SIG-M5 treated with dmso at 0.1 percent for 504 hours (cell line): ENCODE data around the gene C16orf96.
A peak's percentile ranks its signal among the peaks of the same experiment; 100 is the strongest.

Experiments used
- DNase-seq: peaks from one replicate; lab custom pipeline; 2025; ENCODE audit not compliant: unreplicated experiment; lab: John Stamatoyannopoulos, UW

Gene C16orf96

GRCh38 chr16:4599037-4599436 lies 42.9 kb downstream of the C16orf96 start:
- DNase-seq = no peak

- no peak for DNase-seq
Observed at GRCh38 chr16:4599545-4599944, 43.4 kb downstream of the C16orf96 start.

GRCh38 chr16:4601036-4601863 lies 45.1 kb downstream of the C16orf96 start:
- DNase-seq = no peak

- no peak for DNase-seq
Observed at GRCh38 chr16:4601864-4602186, 45.7 kb downstream of the C16orf96 start.

GRCh38 chr16:4602331-4602730 lies 46.2 kb downstream of the C16orf96 start:
- no peak for DNase-seq

- no peak for DNase-seq
Observed at GRCh38 chr16:4603624-4604170, 47.6 kb downstream of the C16orf96 start.

GRCh38 chr16:4604401-4604800 lies 48.3 kb downstream of the C16orf96 start:
- DNase-seq = no peak

- no peak for DNase-seq
Observed at GRCh38 chr16:4606354-4606753, 50.2 kb downstream of the C16orf96 start.

GRCh38 chr16:4607841-4608703 lies 51.9 kb downstream of the C16orf96 start:
- DNase-seq = no peak

GRCh38 chr16:4608704-4608980 lies 52.5 kb downstream of the C16orf96 start:
- DNase-seq = no peak

- DNase-seq = no peak
Observed at GRCh38 chr16:4609200-4610010, 53.3 kb downstream of the C16orf96 start.

GRCh38 chr16:4610011-4611005 lies 54.2 kb downstream of the C16orf96 start:
- no peak for DNase-seq

- no peak for DNase-seq
Observed at GRCh38 chr16:4611337-4612021, 55.3 kb downstream of the C16orf96 start.

GRCh38 chr16:4612474-4612931 lies 56.4 kb downstream of the C16orf96 start:
- DNase-seq = peak; percentile 10

- peak; percentile 56 for DNase-seq
Observed at GRCh38 chr16:4612977-4613635, 57.0 kb downstream of the C16orf96 start.

- DNase-seq = no peak
Observed at GRCh38 chr16:4613636-4614570, 57.8 kb downstream of the C16orf96 start.

GRCh38 chr16:4614571-4615383 lies 58.6 kb downstream of the C16orf96 start, which contains the start of gene UBALD1:
Gene UBALD1, minus strand, starts transcription at chr16:4614888. Its CDS starts 91 bp downstream, at chr16:4614797.
- DNase-seq = peak; percentile 85
